ENCODE data around the gene C9orf50.
A peak's percentile ranks its signal among the peaks of the same experiment; 100 is the strongest.
"Not testable (repeated sequence)": the region's sequence is repeated elsewhere in the genome, so short reads cannot be mapped to it uniquely, and the experiment has no call there.

Gene C9orf50, protein sequence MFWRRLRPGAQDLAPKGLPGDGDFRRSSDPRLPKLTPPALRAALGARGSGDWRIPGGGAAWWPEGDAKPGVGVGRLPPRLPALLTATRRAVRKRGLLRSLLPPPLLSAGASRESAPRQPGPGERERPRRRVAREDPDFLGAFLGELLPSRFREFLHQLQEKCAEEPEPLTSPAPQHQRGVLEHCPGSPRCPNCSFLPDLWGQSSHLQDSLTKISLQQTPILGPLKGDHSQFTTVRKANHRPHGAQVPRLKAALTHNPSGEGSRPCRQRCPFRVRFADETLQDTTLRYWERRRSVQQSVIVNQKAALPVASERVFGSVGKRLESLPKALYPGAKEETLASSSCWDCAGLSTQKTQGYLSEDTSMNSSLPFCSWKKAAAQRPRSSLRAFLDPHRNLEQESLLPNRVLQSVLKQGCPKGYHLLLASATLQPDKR

DNA sequence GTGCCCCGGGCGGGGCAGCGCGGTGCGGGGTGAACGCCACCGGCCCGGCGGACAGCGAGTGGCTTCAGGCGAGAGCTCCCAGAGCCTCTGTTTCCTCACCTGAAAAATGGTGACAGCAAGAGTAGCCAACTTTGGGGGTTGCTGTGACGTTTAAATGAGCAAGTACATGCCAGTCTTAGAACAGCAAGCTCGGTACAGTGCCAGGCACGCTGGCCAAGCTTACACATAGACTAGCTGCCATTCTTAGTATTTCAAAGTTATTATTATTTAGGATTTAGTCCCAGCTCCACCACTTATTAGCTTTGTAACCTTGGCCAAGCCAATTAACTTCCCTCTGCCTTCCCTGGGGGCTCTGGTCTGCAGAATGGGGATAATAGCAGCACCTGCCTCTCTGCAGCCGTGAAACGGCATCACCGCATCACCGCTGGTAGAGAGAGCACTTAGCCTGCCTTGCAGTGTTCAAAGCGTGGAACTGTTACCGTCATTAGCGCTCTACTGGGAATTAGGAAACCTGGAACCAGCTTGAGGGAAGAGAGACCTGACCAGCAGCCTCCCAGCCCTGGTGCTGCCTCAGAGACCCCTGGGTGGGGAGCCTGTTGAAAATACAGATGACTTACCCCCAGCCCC, at the start of gene C9orf50:
Gene C9orf50 (minus strand): TSS at position 433 of the 627 bp plus-strand sequence. CDS start 527 bp downstream, outside the sequence.
- Mint-ChIP-seq H3K36me3 (ENCODE audit: low read depth) (peaks cover 4% of the 10 kb centered on the region), H3K9me3 (no peaks in the 10 kb centered on the region), H3K4me3 (peak within 1 kb of the TSS; percentile 53), H3K27me3 (peaks cover 27% of the 10 kb centered on the region), H3K4me1 (ENCODE audit: low read depth) (peaks cover 26% of the 10 kb centered on the region), H3K27ac (no peak within 1 kb of the TSS)

DNA sequence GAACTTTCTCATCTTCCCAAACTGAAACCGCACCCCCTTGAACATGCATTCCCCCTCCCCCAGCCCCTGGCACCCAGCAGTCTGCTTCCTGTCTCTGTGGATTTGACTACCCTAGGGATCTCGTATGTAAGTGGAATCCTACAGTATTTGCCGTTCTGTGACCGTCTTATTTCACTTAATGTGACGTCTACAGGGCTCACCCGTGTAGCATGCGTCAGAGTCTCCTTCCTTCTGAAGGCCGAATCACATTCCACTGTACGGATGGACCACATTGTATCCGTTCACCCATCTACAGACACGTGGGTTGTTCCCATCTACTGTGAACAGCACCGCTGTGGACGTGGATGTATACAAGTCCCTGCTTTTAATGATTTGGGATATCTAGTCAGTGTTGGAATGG, 49.0 kb upstream of the C9orf50 start:
- H3K4me3 Mint-ChIP-seq = no peak overlapping the region
- H3K27me3 Mint-ChIP-seq = peaks cover 7% of the 10 kb centered on the region
- H3K9me3 Mint-ChIP-seq = no peaks in the 10 kb centered on the region
- H3K36me3 Mint-ChIP-seq (ENCODE audit: low read depth) = no peaks in the 10 kb centered on the region
- H3K4me1 Mint-ChIP-seq (ENCODE audit: low read depth) = peaks cover 10% of the 10 kb centered on the region
- H3K27ac Mint-ChIP-seq = no peak overlapping the region

DNA sequence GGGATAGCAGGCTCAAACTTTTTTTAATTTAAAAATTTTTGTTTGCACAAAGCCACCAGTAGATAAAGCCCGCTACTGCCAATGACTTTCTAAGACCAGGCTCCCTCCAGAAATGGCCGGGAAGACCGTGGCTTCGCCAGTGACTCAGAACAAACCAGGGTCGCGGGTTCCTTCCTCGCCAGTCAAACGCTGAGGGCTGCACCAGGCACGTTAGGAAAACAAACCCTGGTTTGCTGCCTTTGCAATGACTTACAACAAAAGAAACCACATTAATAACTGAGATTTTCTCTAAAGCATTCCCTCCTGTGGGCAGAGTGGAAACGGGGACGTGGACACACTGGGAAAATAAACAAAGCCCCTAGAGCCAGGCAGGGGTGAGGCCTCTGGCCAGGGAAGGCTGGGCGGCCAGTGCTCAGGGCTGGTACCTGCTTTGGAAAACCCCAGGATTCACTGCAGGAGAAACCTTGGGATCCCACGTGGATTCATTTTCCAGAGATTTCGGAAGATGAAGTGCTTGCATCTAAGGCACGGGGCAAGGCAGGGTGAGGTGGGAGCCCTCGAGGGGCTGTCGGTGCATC, 48.3 kb upstream of the C9orf50 start:
- H3K9me3 Mint-ChIP-seq = no peaks in the 10 kb centered on the region
- no peak overlapping the region for H3K27ac Mint-ChIP-seq
- H3K27me3 Mint-ChIP-seq = peaks cover 10% of the 10 kb centered on the region
- no peak overlapping the region for H3K4me3 Mint-ChIP-seq
- H3K4me1 Mint-ChIP-seq (ENCODE audit: low read depth) = peaks cover 10% of the 10 kb centered on the region
- H3K36me3 Mint-ChIP-seq (ENCODE audit: low read depth) = no peaks in the 10 kb centered on the region

DNA sequence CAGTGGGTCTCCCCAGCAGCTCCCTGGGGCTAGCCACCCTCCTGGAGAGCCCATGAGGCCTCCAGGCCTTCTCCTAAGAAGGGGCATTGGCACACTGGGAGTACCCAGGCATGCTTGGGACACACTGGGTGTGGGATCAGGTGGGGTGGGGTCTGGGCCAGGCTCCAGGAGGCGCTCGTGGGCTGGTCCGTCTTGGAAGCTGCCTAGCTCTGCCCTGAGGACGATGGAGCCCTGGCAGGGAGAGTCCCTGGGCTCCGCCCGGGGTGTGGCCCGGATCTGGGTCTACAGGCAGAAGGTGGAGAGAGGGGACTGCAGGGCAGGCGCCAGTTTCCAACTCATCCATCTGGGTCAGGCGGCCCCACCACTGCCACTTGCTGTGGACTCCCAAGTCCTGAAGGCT, 46.9 kb upstream of the C9orf50 start:
- no peak overlapping the region for H3K27ac Mint-ChIP-seq
- H3K4me3 Mint-ChIP-seq = no peak overlapping the region
- H3K4me1 Mint-ChIP-seq (ENCODE audit: low read depth) = peaks cover 10% of the 10 kb centered on the region
- no peaks in the 10 kb centered on the region for H3K9me3 Mint-ChIP-seq
- H3K36me3 Mint-ChIP-seq (ENCODE audit: low read depth) = no peaks in the 10 kb centered on the region
- peaks cover 11% of the 10 kb centered on the region for H3K27me3 Mint-ChIP-seq

DNA sequence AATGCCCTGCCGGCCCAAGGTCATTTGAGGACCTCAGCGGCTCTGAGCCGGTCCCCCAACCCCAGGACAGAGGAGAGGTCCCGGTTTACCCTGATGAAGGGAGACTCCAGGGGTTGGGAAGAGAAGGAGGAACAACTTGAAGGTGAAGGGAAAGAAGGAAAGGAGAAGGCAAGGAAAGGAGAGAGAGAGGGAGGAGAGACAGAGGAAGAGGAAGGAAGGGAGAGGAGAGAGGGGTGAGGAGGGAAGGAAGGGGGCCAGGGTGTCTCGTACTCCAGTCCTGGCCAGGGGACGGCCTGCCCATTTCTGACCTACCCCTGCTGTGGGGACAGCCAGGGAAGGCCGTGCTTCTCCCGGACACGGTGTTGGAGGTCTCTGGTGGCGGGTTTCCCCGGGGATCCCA, 46.5 kb upstream of the C9orf50 start:
- Mint-ChIP-seq H3K9me3 (no peaks in the 10 kb centered on the region), H3K27me3 (peaks cover 13% of the 10 kb centered on the region), H3K4me1 (ENCODE audit: low read depth) (peaks cover 10% of the 10 kb centered on the region), H3K36me3 (ENCODE audit: low read depth) (no peaks in the 10 kb centered on the region), H3K4me3 (no peak overlapping the region), H3K27ac (no peak overlapping the region)

DNA sequence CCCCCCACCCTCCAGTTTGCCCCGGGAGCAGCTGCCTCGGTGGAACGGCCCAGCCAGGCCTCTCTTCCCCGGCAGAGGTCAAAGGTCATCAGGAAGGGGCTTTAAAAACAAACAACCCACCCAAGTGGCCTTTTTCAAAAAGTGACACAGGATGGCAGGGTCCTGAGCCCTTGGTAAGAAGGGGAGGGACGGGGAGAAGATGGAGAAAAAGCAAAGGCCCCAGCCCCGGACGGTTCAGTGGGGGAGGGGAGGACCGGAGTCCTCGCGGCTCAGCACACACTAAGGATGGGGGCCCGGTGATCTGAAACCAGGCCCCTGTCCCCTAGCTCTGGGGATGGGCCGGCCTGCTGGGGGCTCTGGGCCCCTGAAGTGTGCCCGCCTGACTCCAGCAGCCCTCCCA, 45.7 kb upstream of the C9orf50 start:
- Mint-ChIP-seq H3K4me3 (no peak overlapping the region), H3K27me3 (peaks cover 13% of the 10 kb centered on the region), H3K27ac (no peak overlapping the region), H3K9me3 (no peaks in the 10 kb centered on the region), H3K36me3 (ENCODE audit: low read depth) (no peaks in the 10 kb centered on the region), H3K4me1 (ENCODE audit: low read depth) (peaks cover 8% of the 10 kb centered on the region)

DNA sequence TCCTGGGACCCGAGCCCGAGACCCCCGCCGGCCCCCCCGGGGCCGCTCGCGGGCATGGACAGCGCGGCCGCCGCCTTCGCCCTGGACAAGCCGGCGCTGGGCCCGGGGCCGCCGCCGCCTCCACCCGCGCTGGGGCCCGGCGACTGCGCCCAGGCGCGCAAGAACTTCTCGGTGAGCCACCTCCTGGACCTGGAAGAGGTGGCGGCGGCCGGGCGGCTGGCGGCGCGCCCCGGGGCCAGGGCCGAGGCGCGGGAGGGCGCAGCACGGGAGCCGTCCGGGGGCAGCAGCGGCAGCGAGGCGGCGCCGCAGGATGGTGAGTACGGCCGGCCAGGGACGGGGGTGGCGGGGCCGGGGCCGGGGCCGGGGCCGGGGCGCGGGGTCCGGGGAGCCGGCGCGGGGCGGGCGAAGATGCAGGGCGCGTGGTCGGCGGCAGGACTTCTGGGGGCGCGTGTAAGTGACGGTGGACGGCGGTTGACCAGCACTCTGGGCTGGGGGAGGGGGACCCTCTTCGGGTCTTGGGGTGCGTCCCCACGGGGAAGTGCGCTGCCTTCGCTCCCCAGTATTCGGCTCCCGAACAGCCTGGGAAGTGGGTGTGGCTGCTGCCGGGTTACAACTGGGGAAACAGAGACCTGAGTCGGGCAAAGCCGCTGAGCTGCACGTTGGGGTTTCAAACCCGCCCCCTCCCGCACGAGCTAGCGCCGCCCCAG, 45.1 kb upstream of the C9orf50 start:
- H3K27ac Mint-ChIP-seq = no peak overlapping the region
- no peaks in the 10 kb centered on the region for H3K36me3 Mint-ChIP-seq (ENCODE audit: low read depth)
- no peaks in the 10 kb centered on the region for H3K9me3 Mint-ChIP-seq
- H3K4me1 Mint-ChIP-seq (ENCODE audit: low read depth) = peaks cover 2% of the 10 kb centered on the region
- H3K27me3 Mint-ChIP-seq = peaks cover 13% of the 10 kb centered on the region
- H3K4me3 Mint-ChIP-seq = peak overlapping the region; percentile 43

DNA sequence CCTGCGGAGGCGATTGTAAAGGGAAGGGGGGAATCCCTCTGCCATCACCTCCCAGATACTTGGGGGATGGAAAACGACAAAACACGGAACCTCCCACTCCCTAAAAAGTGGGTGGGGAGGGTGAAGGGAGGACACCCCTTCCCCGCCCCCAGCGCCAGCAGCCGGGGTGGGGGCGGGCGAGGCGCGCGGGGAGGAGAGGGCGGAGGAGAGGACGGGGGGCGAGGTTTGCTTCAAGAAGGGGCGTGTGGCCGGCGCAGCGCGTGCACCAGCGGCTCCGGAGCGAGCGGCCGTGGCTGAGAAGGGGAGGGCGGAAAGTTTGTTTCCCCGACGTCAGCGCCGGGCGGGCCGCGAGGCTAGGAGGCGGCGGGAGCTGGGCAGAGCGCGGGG, 44.5 kb upstream of the C9orf50 start, which contains the start of gene PRRX2:
Gene PRRX2 (plus strand): TSS at position 259 of the 387 bp plus-strand sequence. CDS start 221 bp downstream, outside the sequence.
- peak within 1 kb of the TSS; percentile 47 for H3K4me3 Mint-ChIP-seq
- no peaks in the 10 kb centered on the region for H3K9me3 Mint-ChIP-seq
- no peaks in the 10 kb centered on the region for H3K4me1 Mint-ChIP-seq (ENCODE audit: low read depth)
- H3K36me3 Mint-ChIP-seq (ENCODE audit: low read depth) = no peaks in the 10 kb centered on the region
- no peak within 1 kb of the TSS for H3K27ac Mint-ChIP-seq
- H3K27me3 Mint-ChIP-seq = peaks cover 13% of the 10 kb centered on the region

DNA sequence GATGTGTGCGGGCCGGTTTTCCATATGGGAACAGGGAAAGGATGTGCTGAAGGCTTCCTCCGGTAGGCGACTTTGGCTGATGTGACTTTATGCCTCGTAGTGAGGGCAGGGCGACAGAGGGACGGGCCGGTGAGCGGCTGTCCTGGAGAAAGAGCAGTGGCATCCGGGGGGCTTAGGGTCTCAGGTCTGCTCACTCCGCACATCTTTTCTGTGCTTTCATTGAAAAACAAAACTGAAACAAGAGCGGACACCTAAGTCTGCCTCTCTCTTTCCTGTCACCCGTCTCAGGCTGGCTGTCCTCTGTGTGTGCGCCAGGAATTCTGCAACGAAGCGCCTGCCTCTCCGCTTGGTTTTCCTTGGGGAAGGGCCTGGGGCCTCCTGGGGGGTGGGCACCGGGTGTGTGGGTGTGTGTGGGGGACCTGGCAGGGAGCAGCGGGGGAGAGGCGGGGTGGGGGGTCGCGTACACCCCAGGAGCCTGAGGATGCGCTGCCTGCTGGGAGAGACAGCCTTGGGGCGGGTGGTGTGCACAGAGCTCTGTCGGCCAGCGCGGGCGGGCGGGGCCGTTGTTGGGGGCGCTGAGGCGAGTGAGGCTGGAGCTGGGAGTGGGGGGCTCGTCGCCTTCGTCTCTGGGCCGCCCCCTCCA, 44.0 kb upstream of the C9orf50 start:
- no peaks in the 10 kb centered on the region for H3K9me3 Mint-ChIP-seq

DNA sequence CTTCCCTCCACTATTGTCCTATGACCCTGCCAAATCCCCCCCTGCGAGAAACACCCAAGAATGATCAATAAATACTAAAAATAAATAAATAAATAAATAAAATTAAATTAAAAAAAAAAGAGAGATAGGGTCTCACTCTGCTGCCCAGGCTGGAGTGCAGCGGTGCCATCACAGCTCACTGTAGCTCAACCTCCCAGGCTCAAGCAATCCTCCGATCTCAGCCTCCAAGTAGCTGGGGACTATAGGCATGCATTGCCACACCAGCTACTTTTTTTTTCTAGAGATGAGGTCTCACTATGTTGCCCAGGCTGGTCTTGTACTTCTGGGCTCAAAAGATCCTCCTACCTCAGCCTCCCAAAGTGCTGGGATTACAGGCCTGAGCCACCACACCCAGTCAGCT, 41.3 kb upstream of the C9orf50 start:
- H3K4me1 Mint-ChIP-seq (ENCODE audit: low read depth); H3K4me3 Mint-ChIP-seq; H3K27ac Mint-ChIP-seq; H3K27me3 Mint-ChIP-seq; H3K9me3 Mint-ChIP-seq; H3K36me3 Mint-ChIP-seq (ENCODE audit: low read depth): not testable (repeated sequence)

More for the DNA sequence above, 44.0 kb upstream of the C9orf50 start:
- H3K36me3 Mint-ChIP-seq (ENCODE audit: low read depth) = no peaks in the 10 kb centered on the region
- H3K4me1 Mint-ChIP-seq (ENCODE audit: low read depth) = no peaks in the 10 kb centered on the region
- no peak overlapping the region for H3K27ac Mint-ChIP-seq
- H3K4me3 Mint-ChIP-seq = peak overlapping the region; percentile 47
- H3K27me3 Mint-ChIP-seq = peaks cover 10% of the 10 kb centered on the region

DNA sequence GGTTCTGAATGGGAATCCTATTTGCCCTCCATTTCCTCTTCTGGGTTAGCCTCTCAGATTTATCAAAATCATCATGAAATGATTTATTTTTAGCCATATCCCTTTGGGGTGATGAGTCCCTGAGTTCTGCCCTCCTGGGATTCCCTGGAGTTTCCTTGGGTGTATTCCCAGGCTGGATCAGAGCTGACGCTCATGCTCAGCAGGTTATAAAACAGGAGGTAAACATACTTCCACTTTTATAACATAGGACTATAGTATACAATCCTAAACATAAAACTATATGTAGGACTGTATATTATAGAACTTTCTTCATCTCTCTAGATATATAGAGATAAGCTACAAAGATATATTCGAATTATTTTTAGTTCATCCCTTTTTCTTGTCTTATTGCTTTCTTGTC, 40.1 kb upstream of the C9orf50 start:
- Mint-ChIP-seq H3K4me1 (ENCODE audit: low read depth) (no peaks in the 10 kb centered on the region), H3K4me3 (no peak overlapping the region), H3K36me3 (ENCODE audit: low read depth) (no peaks in the 10 kb centered on the region), H3K9me3 (no peaks in the 10 kb centered on the region), H3K27ac (no peak overlapping the region), H3K27me3 (peaks cover 9% of the 10 kb centered on the region)

DNA sequence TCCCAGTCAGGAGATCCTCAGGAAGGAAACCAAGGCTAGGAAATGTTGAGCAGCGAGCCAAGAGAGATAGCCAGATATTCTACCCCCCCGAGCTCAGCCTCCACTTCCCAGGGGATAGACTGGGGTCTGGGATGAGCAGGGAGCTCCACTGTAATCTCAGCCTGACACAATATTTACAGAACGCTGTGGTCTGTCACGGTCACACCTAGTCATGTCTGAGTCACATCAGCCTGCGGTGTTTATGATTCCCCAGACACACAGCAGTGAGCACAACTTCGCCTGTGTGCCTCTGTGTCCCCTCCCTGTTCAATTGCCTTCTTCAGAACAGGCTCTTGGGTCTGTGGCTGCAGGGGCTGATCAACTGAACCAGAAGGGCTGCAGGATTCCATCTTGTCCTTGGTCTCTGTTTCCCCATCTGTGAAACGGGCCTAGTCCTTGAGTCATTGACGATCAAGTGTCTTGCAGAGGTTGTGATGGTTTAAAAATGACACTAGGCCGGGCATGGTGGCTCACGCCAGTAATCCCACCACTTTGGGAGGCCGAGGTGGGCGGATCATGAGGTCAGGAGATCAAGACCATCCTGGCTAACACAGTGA, 36.0 kb upstream of the C9orf50 start:
- Mint-ChIP-seq H3K4me1 (ENCODE audit: low read depth) (no peaks in the 10 kb centered on the region), H3K27ac (no peak overlapping the region), H3K9me3 (no peaks in the 10 kb centered on the region), H3K36me3 (ENCODE audit: low read depth) (no peaks in the 10 kb centered on the region), H3K4me3 (no peak overlapping the region), H3K27me3 (peaks cover 6% of the 10 kb centered on the region)

DNA sequence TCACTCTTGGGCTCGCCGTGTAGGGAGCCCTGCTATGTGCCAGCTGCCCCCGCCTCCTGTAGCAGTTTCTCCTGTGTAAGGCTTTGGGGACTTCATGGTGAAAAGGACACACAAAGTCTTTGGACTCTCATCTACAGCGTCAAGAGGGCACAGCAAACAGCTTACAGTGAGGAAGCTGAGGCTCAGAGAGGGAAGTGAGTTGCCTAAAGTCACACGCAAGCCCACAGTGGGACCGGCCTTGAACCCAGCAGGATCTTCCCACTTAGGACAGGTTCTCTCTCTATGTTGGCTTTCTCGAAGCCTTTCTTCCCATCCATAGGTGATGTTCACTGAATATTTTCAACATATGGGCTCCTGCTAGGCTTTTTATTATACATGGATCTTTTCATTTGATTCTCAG, 34.8 kb upstream of the C9orf50 start:
- H3K27me3 Mint-ChIP-seq = peaks cover 6% of the 10 kb centered on the region
- no peaks in the 10 kb centered on the region for H3K9me3 Mint-ChIP-seq
- H3K4me1 Mint-ChIP-seq (ENCODE audit: low read depth) = no peaks in the 10 kb centered on the region
- no peak overlapping the region for H3K27ac Mint-ChIP-seq
- H3K4me3 Mint-ChIP-seq = no peak overlapping the region
- H3K36me3 Mint-ChIP-seq (ENCODE audit: low read depth) = no peaks in the 10 kb centered on the region

DNA sequence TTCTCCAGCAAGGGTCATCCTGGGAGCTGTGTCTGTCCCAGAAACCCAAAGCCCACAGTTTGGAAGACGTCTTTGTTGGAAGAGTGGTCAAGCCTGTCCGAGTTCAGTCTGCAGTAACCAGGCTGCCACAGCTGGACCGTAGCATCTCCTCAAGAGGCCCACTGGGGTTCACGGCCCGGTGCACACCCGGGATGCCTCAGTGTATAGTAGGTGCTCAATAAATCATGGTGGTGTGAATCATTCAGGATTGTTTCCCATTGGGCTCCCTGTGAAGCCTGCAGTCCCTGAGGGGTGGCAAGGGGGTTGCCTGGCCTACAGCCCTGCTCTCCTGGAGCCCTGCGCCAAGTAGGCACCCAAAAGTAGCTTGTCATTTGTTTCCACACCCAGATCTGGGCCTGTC, 34.3 kb upstream of the C9orf50 start:
- H3K27me3 Mint-ChIP-seq = peaks cover 6% of the 10 kb centered on the region
- no peak overlapping the region for H3K27ac Mint-ChIP-seq
- no peaks in the 10 kb centered on the region for H3K36me3 Mint-ChIP-seq (ENCODE audit: low read depth)
- H3K4me1 Mint-ChIP-seq (ENCODE audit: low read depth) = no peaks in the 10 kb centered on the region
- H3K9me3 Mint-ChIP-seq = no peaks in the 10 kb centered on the region
- no peak overlapping the region for H3K4me3 Mint-ChIP-seq
